ENCODE measurements around the gene LINGO3.

The LINGO3 gene

GRCh38 chr19:2291185-2291751 lies 16.7 kb downstream of the LINGO3 start:
- H3K36me3 ChIP-seq (ENCODE audit: insufficient read depth, low read length): no peaks in the 10 kb centered on the region
- no peaks in the 10 kb centered on the region for H3K9me3 ChIP-seq (replicated peaks; ENCODE audit: low read length)
- H3K4me1 ChIP-seq (ENCODE audit: control insufficient read depth, insufficient read depth, low read length): peaks cover 24% of the 10 kb centered on the region
- H3K9ac ChIP-seq (ENCODE audit: low read depth, low read length): no peak overlapping the region
- H3K4me3 ChIP-seq (ENCODE audit: low read length): no peak overlapping the region
- H3K27me3 ChIP-seq (ENCODE audit: control insufficient read depth, insufficient read depth, low read length): peaks cover 42% of the 10 kb centered on the region
- peak overlapping the region; percentile 1 for H3K4me2 ChIP-seq (ENCODE audit: low read length)

- peaks cover 24% of the 10 kb centered on the region for H3K4me1 ChIP-seq (ENCODE audit: control insufficient read depth, insufficient read depth, low read length)
- no peaks in the 10 kb centered on the region for H3K9me3 ChIP-seq (replicated peaks; ENCODE audit: low read length)
- no peak overlapping the region for H3K4me3 ChIP-seq (ENCODE audit: low read length)
- H3K9ac ChIP-seq (ENCODE audit: low read depth, low read length): no peak overlapping the region
- peaks cover 42% of the 10 kb centered on the region for H3K27me3 ChIP-seq (ENCODE audit: control insufficient read depth, insufficient read depth, low read length)
- no peaks in the 10 kb centered on the region for H3K36me3 ChIP-seq (ENCODE audit: insufficient read depth, low read length)
- H3K4me2 ChIP-seq (ENCODE audit: low read length): peak overlapping the region; percentile 78
These were observed 17.3 kb downstream of the LINGO3 start for GRCh38 chr19:2290441-2291184.

- Histone ChIP-seq H3K36me3 (ENCODE audit: insufficient read depth, low read length) (no peaks in the 10 kb centered on the region), H3K27me3 (ENCODE audit: control insufficient read depth, insufficient read depth, low read length) (peaks cover 42% of the 10 kb centered on the region), H3K9ac (ENCODE audit: low read depth, low read length) (no peak overlapping the region), H3K4me3 (ENCODE audit: low read length) (no peak overlapping the region), H3K4me1 (ENCODE audit: control insufficient read depth, insufficient read depth, low read length) (peaks cover 21% of the 10 kb centered on the region), H3K4me2 (ENCODE audit: low read length) (peak overlapping the region; percentile 78), H3K9me3 (replicated peaks; ENCODE audit: low read length) (no peaks in the 10 kb centered on the region)
These were observed 18.1 kb downstream of the LINGO3 start for GRCh38 chr19:2289714-2290435.

DNA sequence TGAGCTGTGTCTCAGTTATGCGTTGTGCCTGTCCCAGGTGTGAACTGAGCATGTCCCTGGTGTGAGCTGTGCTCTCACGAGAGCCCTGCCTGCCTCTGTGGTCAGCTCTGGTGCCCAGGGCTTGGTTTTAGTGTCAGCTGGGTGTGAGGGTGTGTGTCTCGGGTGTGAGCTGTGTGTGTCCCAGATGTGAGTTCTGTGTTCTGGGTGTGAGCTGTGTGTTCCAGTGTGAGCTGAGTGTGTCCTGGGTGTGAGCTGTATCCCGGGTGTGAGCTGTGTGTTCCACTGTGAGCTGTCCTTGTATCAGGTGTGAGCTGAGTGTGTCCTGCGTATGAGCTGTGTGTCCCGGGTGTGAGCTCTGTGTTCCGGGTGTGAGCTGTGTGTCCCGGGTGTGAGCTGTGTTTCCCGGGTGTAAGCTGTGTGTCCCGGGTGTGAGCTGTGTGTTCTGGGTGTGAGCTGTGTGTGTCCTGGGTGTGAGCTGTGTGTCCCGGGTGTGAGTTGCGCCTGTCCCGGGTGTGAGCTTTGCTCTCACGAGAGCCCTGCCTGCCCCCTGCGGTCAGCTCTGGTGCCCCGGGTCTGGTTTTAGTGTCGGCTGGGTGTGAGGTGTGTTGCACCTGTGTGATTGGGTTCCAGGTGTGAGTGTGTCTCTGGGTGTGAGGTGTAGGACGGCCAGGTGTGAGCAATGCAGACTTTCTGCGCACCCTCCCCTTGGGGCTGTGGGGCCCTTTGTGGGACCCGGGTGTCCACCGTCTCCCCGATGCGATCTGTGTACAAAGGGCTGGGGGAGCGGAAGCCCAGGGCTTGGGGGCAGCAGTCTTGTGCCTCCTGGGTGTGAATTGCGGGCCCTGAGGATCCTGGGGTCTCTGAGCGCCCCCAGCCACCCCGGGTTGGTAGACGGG lies 18.9 kb downstream of the LINGO3 start:
- H3K4me1 ChIP-seq (ENCODE audit: control insufficient read depth, insufficient read depth, low read length): peaks cover 12% of the 10 kb centered on the region
- H3K27me3 ChIP-seq (ENCODE audit: control insufficient read depth, insufficient read depth, low read length): peaks cover 39% of the 10 kb centered on the region
- H3K36me3 ChIP-seq (ENCODE audit: insufficient read depth, low read length): no peaks in the 10 kb centered on the region
- no peak overlapping the region for H3K4me3 ChIP-seq (ENCODE audit: low read length)
- no peak overlapping the region for H3K9ac ChIP-seq (ENCODE audit: low read depth, low read length)
- no peaks in the 10 kb centered on the region for H3K9me3 ChIP-seq (replicated peaks; ENCODE audit: low read length)
- no peak overlapping the region for H3K4me2 ChIP-seq (ENCODE audit: low read length)

DNA sequence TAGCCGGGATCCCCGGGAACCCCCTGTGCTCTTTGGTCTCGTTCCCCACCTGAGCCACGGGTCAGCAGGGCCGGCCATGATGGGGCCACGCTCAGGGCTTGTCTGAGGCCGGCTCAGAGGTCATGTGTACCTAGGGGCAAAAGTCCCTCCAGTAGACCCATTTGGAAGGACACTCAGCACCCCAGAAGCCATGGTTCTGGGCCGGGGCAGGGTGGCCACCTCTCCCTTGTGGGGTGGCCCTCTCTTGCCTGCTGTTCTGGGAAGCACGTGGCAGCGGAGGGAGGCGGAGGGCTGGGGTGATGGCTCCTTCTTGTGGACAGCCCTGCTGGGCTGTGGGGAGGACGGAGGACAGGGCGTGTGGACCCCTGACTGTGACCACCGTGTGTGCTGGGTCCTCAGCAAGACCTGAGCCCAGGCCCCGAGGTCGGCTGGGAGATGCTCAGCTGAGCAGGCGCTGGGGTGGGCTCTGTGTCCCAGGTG lies 19.6 kb downstream of the LINGO3 start:
- Histone ChIP-seq H3K4me2 (ENCODE audit: low read length) (no peak overlapping the region), H3K9ac (ENCODE audit: low read depth, low read length) (no peak overlapping the region), H3K27me3 (ENCODE audit: control insufficient read depth, insufficient read depth, low read length) (peaks cover 34% of the 10 kb centered on the region), H3K36me3 (ENCODE audit: insufficient read depth, low read length) (no peaks in the 10 kb centered on the region), H3K4me1 (ENCODE audit: control insufficient read depth, insufficient read depth, low read length) (peaks cover 11% of the 10 kb centered on the region), H3K9me3 (replicated peaks; ENCODE audit: low read length) (no peaks in the 10 kb centered on the region), H3K4me3 (ENCODE audit: low read length) (no peak overlapping the region)

DNA sequence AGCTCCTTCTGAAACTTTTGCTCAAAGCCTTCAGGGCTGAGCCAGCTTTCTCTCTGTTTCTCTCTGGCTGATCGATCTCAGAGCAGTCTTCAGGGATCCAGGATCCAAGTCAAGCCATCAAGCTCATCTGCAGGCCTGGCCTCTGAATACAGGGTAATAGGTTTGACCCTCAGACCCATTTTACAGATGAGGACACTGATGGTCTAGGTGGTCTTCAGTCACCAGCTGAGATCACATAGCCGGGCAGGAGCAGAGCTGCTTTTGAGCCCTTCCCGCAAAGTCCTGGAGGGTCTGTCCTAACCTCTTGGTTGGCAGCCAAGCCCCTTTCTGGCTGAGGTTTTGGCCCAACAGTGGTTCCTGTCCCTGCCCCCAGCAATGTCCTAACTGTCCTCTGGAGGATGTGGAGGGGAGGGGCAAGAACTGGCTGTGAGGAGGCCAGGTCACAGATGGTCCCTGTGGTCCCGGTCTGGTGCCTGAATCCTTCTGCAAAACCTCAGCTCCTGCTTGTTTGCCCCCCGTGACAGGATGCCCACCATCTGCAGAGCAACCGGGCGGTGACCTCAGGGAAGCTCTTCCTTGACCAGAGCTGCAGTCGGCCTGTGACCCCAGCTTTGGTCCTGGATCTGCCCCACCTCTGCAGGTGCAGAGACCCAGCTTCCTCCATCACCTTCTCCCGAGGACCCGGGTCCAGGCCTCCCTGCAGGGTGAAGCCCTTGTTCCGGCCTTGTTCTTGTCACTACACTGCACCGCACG lies 20.2 kb downstream of the LINGO3 start:
- Histone ChIP-seq H3K4me3 (ENCODE audit: low read length) (no peak overlapping the region), H3K4me1 (ENCODE audit: control insufficient read depth, insufficient read depth, low read length) (peaks cover 11% of the 10 kb centered on the region), H3K9ac (ENCODE audit: low read depth, low read length) (no peak overlapping the region), H3K36me3 (ENCODE audit: insufficient read depth, low read length) (no peaks in the 10 kb centered on the region), H3K4me2 (ENCODE audit: low read length) (no peak overlapping the region), H3K27me3 (ENCODE audit: control insufficient read depth, insufficient read depth, low read length) (peaks cover 34% of the 10 kb centered on the region), H3K9me3 (replicated peaks; ENCODE audit: low read length) (no peaks in the 10 kb centered on the region)

DNA sequence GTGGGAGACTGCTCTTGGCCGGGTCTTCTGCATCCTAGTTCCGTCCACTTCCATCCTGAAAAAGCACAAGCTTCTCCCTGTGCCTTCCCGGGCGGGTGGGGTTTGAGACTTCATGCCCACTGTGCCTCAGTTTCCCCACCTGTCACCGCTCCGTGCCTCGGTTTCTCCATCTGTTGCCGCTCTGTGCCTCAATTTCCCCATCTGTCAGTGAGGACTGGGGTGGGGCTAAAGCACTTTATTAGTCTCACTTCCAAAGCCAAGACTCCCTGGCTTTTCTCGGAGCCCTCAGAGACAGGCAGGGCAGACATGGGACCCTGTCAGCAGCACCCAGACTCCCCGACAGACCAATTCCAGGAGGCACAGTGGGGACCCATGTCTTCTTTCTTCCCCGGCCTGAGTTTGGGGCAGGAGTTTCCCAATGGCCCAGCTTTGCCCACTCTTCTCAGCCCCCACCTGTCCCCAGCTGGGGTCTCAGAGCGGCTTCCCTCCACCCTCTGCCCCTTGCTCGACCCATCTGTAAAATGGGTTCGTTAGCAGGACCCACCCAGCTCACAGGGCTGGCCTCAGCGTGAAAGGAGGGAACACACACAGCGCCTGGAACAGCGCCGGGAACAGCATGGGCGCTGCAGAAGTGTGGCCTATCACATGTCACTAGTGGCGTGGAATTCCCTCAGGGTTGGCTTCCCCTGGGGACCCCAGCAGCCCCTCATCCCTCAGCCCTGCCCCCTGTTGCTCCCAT lies 21.4 kb downstream of the LINGO3 start:
- Histone ChIP-seq H3K4me2 (ENCODE audit: low read length) (no peak overlapping the region), H3K4me1 (ENCODE audit: control insufficient read depth, insufficient read depth, low read length) (peaks cover 19% of the 10 kb centered on the region), H3K36me3 (ENCODE audit: insufficient read depth, low read length) (no peaks in the 10 kb centered on the region), H3K9me3 (replicated peaks; ENCODE audit: low read length) (no peaks in the 10 kb centered on the region), H3K27me3 (ENCODE audit: control insufficient read depth, insufficient read depth, low read length) (peaks cover 34% of the 10 kb centered on the region), H3K9ac (ENCODE audit: low read depth, low read length) (no peak overlapping the region), H3K4me3 (ENCODE audit: low read length) (no peak overlapping the region)

DNA sequence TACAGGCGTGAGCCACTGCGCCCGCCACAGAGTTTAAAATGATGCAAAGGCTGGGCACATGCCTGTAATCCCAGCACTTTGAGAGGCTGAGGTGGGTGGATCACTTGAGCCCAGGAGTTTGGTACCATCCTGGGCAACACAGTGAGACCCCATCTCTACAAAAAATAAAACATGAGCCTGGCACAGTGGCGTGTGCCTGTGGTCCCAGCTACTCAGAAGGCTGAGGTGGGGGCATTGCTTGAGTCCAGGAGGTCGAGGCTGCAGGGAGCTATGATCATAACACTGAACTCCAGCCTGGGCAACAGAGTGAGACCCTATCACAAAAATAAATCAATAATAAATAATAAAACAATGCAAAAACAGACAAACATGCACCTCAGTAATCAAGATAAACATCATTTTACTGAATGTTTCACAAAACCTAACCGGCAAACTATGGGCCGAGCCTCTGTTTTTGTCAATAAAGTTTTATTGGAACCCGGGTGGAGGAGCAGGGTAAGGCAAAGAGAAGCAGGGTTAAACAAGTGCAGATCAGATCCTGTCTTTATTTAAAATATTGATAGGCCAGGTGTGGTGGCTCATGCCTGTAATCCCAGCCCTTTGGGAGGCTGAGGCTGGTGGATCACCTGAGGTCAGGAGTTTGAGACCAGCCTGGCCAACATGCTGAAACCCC lies 24.0 kb downstream of the LINGO3 start:
- H3K9ac ChIP-seq (ENCODE audit: low read depth, low read length): no peak overlapping the region
- peaks cover 12% of the 10 kb centered on the region for H3K27me3 ChIP-seq (ENCODE audit: control insufficient read depth, insufficient read depth, low read length)
- H3K36me3 ChIP-seq (ENCODE audit: insufficient read depth, low read length): no peaks in the 10 kb centered on the region
- no peaks in the 10 kb centered on the region for H3K9me3 ChIP-seq (replicated peaks; ENCODE audit: low read length)
- H3K4me2 ChIP-seq (ENCODE audit: low read length): no peak overlapping the region
- no peak overlapping the region for H3K4me3 ChIP-seq (ENCODE audit: low read length)
- H3K4me1 ChIP-seq (ENCODE audit: control insufficient read depth, insufficient read depth, low read length): peaks cover 8% of the 10 kb centered on the region

DNA sequence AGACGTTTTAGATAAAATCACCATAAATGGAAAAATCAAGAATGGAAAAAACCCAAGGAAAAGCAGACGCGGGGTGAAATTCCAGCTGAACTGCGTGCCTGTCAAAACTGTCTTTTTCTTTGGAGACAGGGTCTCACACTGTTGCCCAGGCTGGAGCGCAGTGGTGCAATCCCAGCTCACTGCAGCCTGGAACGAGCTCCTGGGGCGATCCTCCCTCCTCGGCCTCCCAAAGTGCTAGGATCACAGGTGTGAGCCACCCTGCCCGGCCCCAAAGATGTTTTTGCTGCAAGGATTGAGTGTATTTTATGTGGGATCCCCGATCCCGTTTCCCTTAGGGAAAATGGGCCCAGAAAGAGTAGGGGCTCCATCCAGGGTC lies 25.1 kb downstream of the LINGO3 start:
- H3K4me1 ChIP-seq (ENCODE audit: control insufficient read depth, insufficient read depth, low read length): peaks cover 8% of the 10 kb centered on the region
- H3K9ac ChIP-seq (ENCODE audit: low read depth, low read length): no peak overlapping the region
- no peaks in the 10 kb centered on the region for H3K9me3 ChIP-seq (replicated peaks; ENCODE audit: low read length)
- H3K36me3 ChIP-seq (ENCODE audit: insufficient read depth, low read length): no peaks in the 10 kb centered on the region
- peaks cover 2% of the 10 kb centered on the region for H3K27me3 ChIP-seq (ENCODE audit: control insufficient read depth, insufficient read depth, low read length)
- no peak overlapping the region for H3K4me2 ChIP-seq (ENCODE audit: low read length)
- H3K4me3 ChIP-seq (ENCODE audit: low read length): no peak overlapping the region
